Globus pallidus (tissue), 1 donor: ENCODE results near the gene MAB21L4.

ENCODE experiments used
- DNase-seq: peaks from one replicate; pipeline ENCODE4 v3.0.0-alpha.2; 2015; ENCODE audit warnings: low spot score

The MAB21L4 gene

GRCh38 chr2:240925191-240925567 is 29.2 kb upstream of the MAB21L4 start:
- DNase-seq, result no peak

GRCh38 chr2:240922982-240923537 is 27.1 kb upstream of the MAB21L4 start:
- no peak for DNase-seq

GRCh38 chr2:240922245-240922981 is 26.5 kb upstream of the MAB21L4 start:
- DNase-seq, result no peak

- DNase-seq, result no peak
Measured at GRCh38 chr2:240921995-240922244, 26.0 kb upstream of the MAB21L4 start.

- no peak for DNase-seq
Measured at GRCh38 chr2:240921311-240921994, 25.5 kb upstream of the MAB21L4 start.

GRCh38 chr2:240920783-240921231 is 24.9 kb upstream of the MAB21L4 start:
- no peak for DNase-seq

- DNase-seq, result no peak
Measured at GRCh38 chr2:240919786-240920782, 24.1 kb upstream of the MAB21L4 start.

- DNase-seq, result no peak
Measured at GRCh38 chr2:240919161-240919781, 23.3 kb upstream of the MAB21L4 start.

- no peak for DNase-seq
Measured at GRCh38 chr2:240918258-240919091, 22.5 kb upstream of the MAB21L4 start.

GRCh38 chr2:240917684-240918257 is 21.8 kb upstream of the MAB21L4 start:
- no peak for DNase-seq

- DNase-seq, result no peak
Measured at GRCh38 chr2:240917009-240917683, 21.2 kb upstream of the MAB21L4 start.

GRCh38 chr2:240916571-240917008 is 20.6 kb upstream of the MAB21L4 start:
- DNase-seq, result no peak

- no peak for DNase-seq
Measured at GRCh38 chr2:240915526-240916341, 19.8 kb upstream of the MAB21L4 start.

- no peak for DNase-seq
Measured at GRCh38 chr2:240914645-240915525, 18.9 kb upstream of the MAB21L4 start.

- DNase-seq, result peak; percentile 24
Measured at GRCh38 chr2:240913810-240914644, 18.1 kb upstream of the MAB21L4 start.

- DNase-seq, result no peak
Measured at GRCh38 chr2:240912878-240913809, 17.2 kb upstream of the MAB21L4 start.
